Transverse colon (tissue), 4 donors: ENCODE data around the gene LRP1B. TPM values are rescaled to one million over a fixed set of nuclear protein-coding genes. Genes with fewer than 3 reads are reported as not detected.

Experiments used
- DNase-seq: peaks from one replicate; pipeline ENCODE4 v3.0.0-alpha.2; 2019
- H3K27ac ChIP-seq, 4 donors: fragments of 200-600 bp; sonication (generic); 2 replicates each; pipeline ENCODE4 v1.5.1; 2016 to 2018; ENCODE audit warnings: inconsistent platforms in 4 of 4
- H3K27me3 ChIP-seq: fragments of 200-600 bp; sonication (generic); 2 replicates; pipeline ENCODE4 v1.5.1; 2017; ENCODE audit warnings: inconsistent platforms
- H3K36me3 ChIP-seq, 4 donors: fragments of 200-600 bp; sonication (generic); 2 replicates each; pipeline ENCODE4 v1.5.1; 2017 to 2019; ENCODE audit warnings: inconsistent platforms in 4 of 4
- H3K4me1 ChIP-seq, 4 donors: fragments of 200-600 bp; sonication (generic); 2 replicates each; pipeline ENCODE4 v1.5.1; 2017 to 2020; ENCODE audit warnings: inconsistent platforms in 4 of 4
- H3K4me3 ChIP-seq, 4 donors: fragments of 200-600 bp; sonication (generic); 1 replicate in 1 of 4; 2 replicates in 3 of 4; pipeline versions ENCODE4 v1.5.1 to v1.6.1; 2017 to 2019; ENCODE audit warnings: inconsistent platforms in 4 of 4
- H3K9me3 ChIP-seq, 2 donors: fragments of 200-600 bp; sonication (generic); 2 replicates each; pipeline ENCODE4 v1.5.1; 2017 to 2019; ENCODE audit warnings: inconsistent platforms in 2 of 2
- EP300 ChIP-seq: sonication (generic); formaldehyde crosslinking; IDR thresholded peaks from one replicate; pipeline ENCODE4 v1.6.1; 2017; ENCODE audit warnings: antibody characterized with exemption, low read depth
- POLR2A ChIP-seq: fragments of 450-650 bp; IDR thresholded peaks from one replicate; pipeline ENCODE4 v1.6.1; 2016; ENCODE audit warnings: antibody characterized with exemption, mild to moderate bottlenecking, moderate library complexity
- POLR2AphosphoS5 ChIP-seq, 3 donors: sonication (generic); formaldehyde crosslinking; IDR thresholded peaks; one replicate each; pipeline ENCODE4 v1.6.1; 2016; ENCODE audit warnings: antibody characterized with exemption in 3 of 3
- WGBS, 2 donors: methylation state at CpG; one replicate each; pipeline ENCODE4 v1.1.5; 2018; ENCODE audit warnings: low coverage in 1 of 2; 5-methylcytosine and 5-hydroxymethylcytosine counted together
- in situ Hi-C, 4 donors: fragments of 200-750 bp; cut with MboI; loops; one replicate each; pipeline versions ENCODE4 v1.15.0 to v1.15.1; 2017; ENCODE audit warnings: low sequenced_read_pairs in 3 of 4, low pct_ligation_motif_present in 1 of 4, low pct_unique_long_range_greater_than_20kb in 1 of 4
- intact Hi-C: fragments of 100-400 bp; cut with DNase I; formaldehyde crosslinking; loops from one replicate; pipeline ENCODE4 v1.15.1; 2023; ENCODE audit warnings: low total_unique reads
- total RNA-seq, 4 donors: library from RNA; depleted of rRNA; stranded (reverse); fragments of >200 nt; gene quantifications; one replicate each; pipeline ENCODE4 v1.1.0, GENCODE V29; 2016
- TF ChIP-seq, protein P1 (sequence below), 5 experiments: fragments of 200-600 bp in 3 of 5; fragments of 450-650 bp in 2 of 5; sonication (generic) in 3 of 5; IDR thresholded peaks; 1 replicate in 2 of 5; 2 replicates in 3 of 5; pipeline ENCODE4 v1.5.1; 2016 to 2017; ENCODE audit warnings: antibody characterized with exemption in 5 of 5, inconsistent platforms in 3 of 5, mild to moderate bottlenecking in 2 of 5, moderate library complexity in 1 of 5

LRP1B gene
- total RNA-seq, 4 donors from 2014 or later = 0.48 to 5.4 (median 0.82) TPM; not detected in 1

DNA sequence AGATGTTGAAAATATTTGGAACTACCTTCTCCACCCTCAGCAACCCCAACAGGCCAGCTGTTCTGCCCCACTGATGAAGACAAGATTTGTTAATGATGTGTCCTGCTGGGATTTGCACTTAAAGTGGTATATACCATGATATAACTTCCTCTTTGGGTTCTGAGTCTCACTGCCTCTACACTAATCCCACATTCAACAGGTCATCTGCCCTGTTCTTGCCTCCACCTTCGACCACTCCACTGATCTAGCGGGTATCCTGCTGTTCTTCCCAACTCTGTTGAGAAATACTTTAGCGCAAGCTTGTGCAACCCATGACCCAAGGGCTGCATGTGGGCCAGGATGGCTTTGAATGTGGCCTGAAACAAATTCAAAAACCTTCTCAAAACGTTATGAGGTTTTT, 72.7 kb downstream of the LRP1B start:
- no peaks in the 10 kb centered on the region for H3K36me3 ChIP-seq
- no peaks in the 10 kb centered on the region for H3K4me1 ChIP-seq
- no peak for TF ChIP-seq POLR2AphosphoS5 (IDR thresholded peaks at IDR 0.05)
- TF ChIP-seq POLR2A = no peak
- no peak for TF ChIP-seq EP300
- TF ChIP-seq, protein P1, sequence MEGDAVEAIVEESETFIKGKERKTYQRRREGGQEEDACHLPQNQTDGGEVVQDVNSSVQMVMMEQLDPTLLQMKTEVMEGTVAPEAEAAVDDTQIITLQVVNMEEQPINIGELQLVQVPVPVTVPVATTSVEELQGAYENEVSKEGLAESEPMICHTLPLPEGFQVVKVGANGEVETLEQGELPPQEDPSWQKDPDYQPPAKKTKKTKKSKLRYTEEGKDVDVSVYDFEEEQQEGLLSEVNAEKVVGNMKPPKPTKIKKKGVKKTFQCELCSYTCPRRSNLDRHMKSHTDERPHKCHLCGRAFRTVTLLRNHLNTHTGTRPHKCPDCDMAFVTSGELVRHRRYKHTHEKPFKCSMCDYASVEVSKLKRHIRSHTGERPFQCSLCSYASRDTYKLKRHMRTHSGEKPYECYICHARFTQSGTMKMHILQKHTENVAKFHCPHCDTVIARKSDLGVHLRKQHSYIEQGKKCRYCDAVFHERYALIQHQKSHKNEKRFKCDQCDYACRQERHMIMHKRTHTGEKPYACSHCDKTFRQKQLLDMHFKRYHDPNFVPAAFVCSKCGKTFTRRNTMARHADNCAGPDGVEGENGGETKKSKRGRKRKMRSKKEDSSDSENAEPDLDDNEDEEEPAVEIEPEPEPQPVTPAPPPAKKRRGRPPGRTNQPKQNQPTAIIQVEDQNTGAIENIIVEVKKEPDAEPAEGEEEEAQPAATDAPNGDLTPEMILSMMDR (IDR thresholded peaks at IDR 0.05) = no peak
- H3K27me3 ChIP-seq = no peaks in the 10 kb centered on the region
- DNase-seq = no peak
- H3K4me3 ChIP-seq = no peak overlapping the region
- intact Hi-C loops = no loop called here
- H3K9me3 ChIP-seq = no peaks in the 10 kb centered on the region
- H3K27ac ChIP-seq = no peak overlapping the region
- 71 to 77% methylated on average over 4 of the region's 4 CpGs for WGBS, 2 donors
- in situ Hi-C loops = no loop called here

- Histone ChIP-seq H3K4me1 (no peaks in the 10 kb centered on the region), H3K9me3 (no peaks in the 10 kb centered on the region), H3K36me3 (no peaks in the 10 kb centered on the region), H3K4me3 (no peak overlapping the region), H3K27ac (no peak overlapping the region), H3K27me3 (no peaks in the 10 kb centered on the region)
- WGBS, 2 donors = 44 to 55% methylated on average over 3 of the region's 3 CpGs
- in situ Hi-C loops (no loop called here), intact Hi-C loops (no loop called here)
- DNase-seq = no peak
- TF ChIP-seq POLR2A (no peak), POLR2AphosphoS5 (IDR thresholded peaks at IDR 0.05) (no peak), EP300 (no peak)
- TF ChIP-seq, protein P1 (IDR thresholded peaks at IDR 0.05) = no peak
Measured at GRCh38 chr2:142056784-142057183, 74.0 kb downstream of the LRP1B start.

GRCh38 chr2:142052220-142052863, 78.5 kb downstream of the LRP1B start:
- Histone ChIP-seq H3K4me3 (no peak overlapping the region), H3K9me3 (no peaks in the 10 kb centered on the region), H3K27ac (no peak overlapping the region), H3K4me1 (no peaks in the 10 kb centered on the region), H3K36me3 (no peaks in the 10 kb centered on the region), H3K27me3 (no peaks in the 10 kb centered on the region)
- TF ChIP-seq POLR2AphosphoS5 (IDR thresholded peaks at IDR 0.05) = no peak
- TF ChIP-seq POLR2A = no peak
- TF ChIP-seq, protein P1 (IDR thresholded peaks at IDR 0.05) = no peak
- TF ChIP-seq EP300 = no peak
- WGBS, 2 donors = 63 to 66% methylated on average over 5 of the region's 5 CpGs
- DNase-seq = no peak
- in situ Hi-C loops (no loop called here), intact Hi-C loops (loop anchor here (1.0 kb wide), 1 partner anchor 38 kb away; no protein-coding TSS in a partner anchor)

- Histone ChIP-seq H3K4me1 (no peaks in the 10 kb centered on the region), H3K27me3 (no peaks in the 10 kb centered on the region), H3K4me3 (no peak overlapping the region), H3K36me3 (no peaks in the 10 kb centered on the region), H3K9me3 (no peaks in the 10 kb centered on the region), H3K27ac (no peak overlapping the region)
- DNase-seq = no peak
- TF ChIP-seq POLR2A = no peak
- TF ChIP-seq, protein P1 (IDR thresholded peaks at IDR 0.05) = no peak
- TF ChIP-seq EP300 = no peak
- no peak for TF ChIP-seq POLR2AphosphoS5 (IDR thresholded peaks at IDR 0.05)
- in situ Hi-C loops (no loop called here), intact Hi-C loops (loop anchor here (10.0 kb wide), 1 partner anchor 1864 kb away; no protein-coding TSS in a partner anchor)
- WGBS, 2 donors = 53 to 79% methylated on average over 1 of the region's 1 CpG
Measured at GRCh38 chr2:142048581-142048980, 82.2 kb downstream of the LRP1B start.
